ENCODE results near the gene TRABD2B.

DNA sequence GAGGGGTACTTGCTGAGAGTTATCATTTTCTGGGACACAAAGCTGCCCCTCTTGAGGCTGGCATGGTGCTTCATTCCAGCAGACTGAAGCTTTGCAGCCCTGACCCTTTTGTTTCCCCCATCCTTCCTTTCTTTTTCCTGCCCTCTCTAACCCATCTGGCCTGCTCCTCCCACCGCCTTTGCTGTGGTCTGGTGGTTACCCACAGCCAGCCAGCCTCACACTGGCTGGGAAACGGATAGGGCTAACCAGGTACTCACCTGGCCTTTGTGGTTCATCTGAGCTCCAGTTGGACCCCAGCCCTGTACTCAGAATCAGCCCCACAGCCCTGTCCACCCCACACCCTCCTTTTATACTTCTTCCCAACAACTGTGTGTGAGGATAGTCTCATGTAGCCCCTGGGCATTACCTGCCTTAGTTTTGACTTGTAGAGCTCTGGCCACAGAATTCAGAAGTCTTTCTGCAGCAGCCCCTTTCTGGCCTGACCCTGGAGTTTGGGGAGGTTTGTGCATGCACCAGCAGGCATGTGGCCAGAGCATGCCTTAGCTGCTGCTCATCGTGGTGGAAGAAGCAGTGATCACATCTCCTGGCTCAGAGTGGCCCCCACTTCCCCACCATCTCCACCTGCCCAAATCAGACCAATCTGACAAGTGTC is 138.0 kb downstream of the TRABD2B start:
- TF ChIP-seq, protein P1, sequence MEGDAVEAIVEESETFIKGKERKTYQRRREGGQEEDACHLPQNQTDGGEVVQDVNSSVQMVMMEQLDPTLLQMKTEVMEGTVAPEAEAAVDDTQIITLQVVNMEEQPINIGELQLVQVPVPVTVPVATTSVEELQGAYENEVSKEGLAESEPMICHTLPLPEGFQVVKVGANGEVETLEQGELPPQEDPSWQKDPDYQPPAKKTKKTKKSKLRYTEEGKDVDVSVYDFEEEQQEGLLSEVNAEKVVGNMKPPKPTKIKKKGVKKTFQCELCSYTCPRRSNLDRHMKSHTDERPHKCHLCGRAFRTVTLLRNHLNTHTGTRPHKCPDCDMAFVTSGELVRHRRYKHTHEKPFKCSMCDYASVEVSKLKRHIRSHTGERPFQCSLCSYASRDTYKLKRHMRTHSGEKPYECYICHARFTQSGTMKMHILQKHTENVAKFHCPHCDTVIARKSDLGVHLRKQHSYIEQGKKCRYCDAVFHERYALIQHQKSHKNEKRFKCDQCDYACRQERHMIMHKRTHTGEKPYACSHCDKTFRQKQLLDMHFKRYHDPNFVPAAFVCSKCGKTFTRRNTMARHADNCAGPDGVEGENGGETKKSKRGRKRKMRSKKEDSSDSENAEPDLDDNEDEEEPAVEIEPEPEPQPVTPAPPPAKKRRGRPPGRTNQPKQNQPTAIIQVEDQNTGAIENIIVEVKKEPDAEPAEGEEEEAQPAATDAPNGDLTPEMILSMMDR (conservative IDR thresholded peaks at IDR 0.05; ENCODE audit: low read depth, low read length), result no peak
- no peak for TF ChIP-seq SMC3 (IDR thresholded peaks at IDR 0.05; ENCODE audit: low read depth, low read length)
- no peak for TF ChIP-seq RFX5 (IDR thresholded peaks at IDR 0.05; ENCODE audit: low read depth, low read length)
- TF ChIP-seq POLR2A (IDR thresholded peaks at IDR 0.05; ENCODE audit: low read depth, low read length), result no peak
- no peak for TF ChIP-seq RAD21 (IDR thresholded peaks at IDR 0.05; ENCODE audit: low read length)
- TF ChIP-seq, protein P2, sequence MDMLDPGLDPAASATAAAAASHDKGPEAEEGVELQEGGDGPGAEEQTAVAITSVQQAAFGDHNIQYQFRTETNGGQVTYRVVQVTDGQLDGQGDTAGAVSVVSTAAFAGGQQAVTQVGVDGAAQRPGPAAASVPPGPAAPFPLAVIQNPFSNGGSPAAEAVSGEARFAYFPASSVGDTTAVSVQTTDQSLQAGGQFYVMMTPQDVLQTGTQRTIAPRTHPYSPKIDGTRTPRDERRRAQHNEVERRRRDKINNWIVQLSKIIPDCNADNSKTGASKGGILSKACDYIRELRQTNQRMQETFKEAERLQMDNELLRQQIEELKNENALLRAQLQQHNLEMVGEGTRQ (IDR thresholded peaks at IDR 0.05; ENCODE audit: low read depth, low read length), result no peak
- no peak for TF ChIP-seq RCOR1 (IDR thresholded peaks at IDR 0.05; ENCODE audit: insufficient replicate concordance, low read length)
- no peak for TF ChIP-seq MXI1 (IDR thresholded peaks at IDR 0.05; ENCODE audit: borderline replicate concordance, low read depth, low read length)
- TF ChIP-seq CEBPB (IDR thresholded peaks at IDR 0.05; ENCODE audit: low read depth, low read length), result no peak
- no peak for TF ChIP-seq BHLHE40 (IDR thresholded peaks at IDR 0.05; ENCODE audit: low read depth, low read length)
- TF ChIP-seq MAFK (IDR thresholded peaks at IDR 0.05; ENCODE audit: low read depth, low read length), result no peak
- TF ChIP-seq, protein P3, sequence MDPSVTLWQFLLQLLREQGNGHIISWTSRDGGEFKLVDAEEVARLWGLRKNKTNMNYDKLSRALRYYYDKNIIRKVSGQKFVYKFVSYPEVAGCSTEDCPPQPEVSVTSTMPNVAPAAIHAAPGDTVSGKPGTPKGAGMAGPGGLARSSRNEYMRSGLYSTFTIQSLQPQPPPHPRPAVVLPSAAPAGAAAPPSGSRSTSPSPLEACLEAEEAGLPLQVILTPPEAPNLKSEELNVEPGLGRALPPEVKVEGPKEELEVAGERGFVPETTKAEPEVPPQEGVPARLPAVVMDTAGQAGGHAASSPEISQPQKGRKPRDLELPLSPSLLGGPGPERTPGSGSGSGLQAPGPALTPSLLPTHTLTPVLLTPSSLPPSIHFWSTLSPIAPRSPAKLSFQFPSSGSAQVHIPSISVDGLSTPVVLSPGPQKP (IDR thresholded peaks at IDR 0.05; ENCODE audit: borderline replicate concordance, low read depth, low read length), result no peak
- no peak for TF ChIP-seq MAZ (IDR thresholded peaks at IDR 0.05; ENCODE audit: borderline replicate concordance, low read depth, low read length)
- no peak for TF ChIP-seq NFE2L2 (IDR thresholded peaks at IDR 0.05; ENCODE audit: low read depth, low read length)
